Stimulated activated CD4-positive, alpha-beta T cell treated with anti-CD3 and anti-CD28 coated beads, TNF-alpha, amount 100 ng/mL, for 24 hours (primary cell): ENCODE results near the gene CLIC4.
"Not testable (repeated sequence)": the region's sequence is repeated elsewhere in the genome, so short reads cannot be mapped to it uniquely, and the experiment has no call there.

Source experiments
- DNase-seq, 3 experiments: peaks; one replicate each; pipeline ENCODE4 v3.0.0-alpha.2; 2020; ENCODE audit warnings: low read depth in 3 of 3

CLIC4 gene

DNA sequence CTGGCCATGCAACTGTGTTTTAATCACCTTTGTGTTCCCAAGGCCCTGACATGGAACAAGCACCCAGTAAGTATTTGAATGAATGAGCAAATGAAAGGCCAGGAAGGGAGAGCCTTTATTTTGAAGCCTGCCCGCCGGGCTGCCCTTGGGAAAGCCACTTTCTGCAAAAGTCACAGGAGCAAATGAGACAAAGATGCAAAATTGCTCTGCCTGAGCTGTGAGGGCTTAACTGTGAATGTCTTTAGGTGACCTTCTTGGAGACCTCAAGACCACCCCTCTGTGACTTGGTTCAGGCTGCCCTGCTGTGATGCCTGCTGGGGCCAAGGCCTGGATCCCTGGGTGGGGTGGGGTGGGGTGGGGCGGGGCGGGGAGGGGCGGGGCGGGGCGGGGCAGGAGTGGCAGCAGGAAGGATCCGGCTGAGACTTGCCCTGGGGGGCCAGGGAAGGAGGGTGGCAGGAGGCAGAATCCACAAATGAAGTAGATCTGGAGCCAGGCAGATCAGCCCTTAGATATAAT, 130.8 kb downstream of the CLIC4 start:
- DNase-seq = no peak

DNA sequence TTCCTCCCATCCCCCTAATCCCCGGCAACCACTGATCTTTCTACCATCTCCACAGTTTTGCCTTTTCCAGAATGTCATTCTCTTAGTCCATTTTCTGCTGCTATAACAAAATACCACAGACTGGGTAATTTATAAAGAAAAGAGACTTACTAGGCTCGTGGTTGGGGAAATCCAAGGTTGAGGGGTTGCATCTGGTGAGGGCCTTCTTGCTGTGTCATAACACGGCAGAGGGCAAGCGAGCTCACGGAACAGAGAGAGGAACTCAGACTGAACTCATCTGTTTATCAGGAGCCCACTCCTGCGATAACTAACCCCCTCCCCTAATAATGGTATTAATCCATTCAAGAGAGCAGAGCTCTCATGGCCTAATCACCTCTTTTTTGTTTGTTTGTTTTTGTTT, 132.8 kb downstream of the CLIC4 start:
- no peak for DNase-seq

DNA sequence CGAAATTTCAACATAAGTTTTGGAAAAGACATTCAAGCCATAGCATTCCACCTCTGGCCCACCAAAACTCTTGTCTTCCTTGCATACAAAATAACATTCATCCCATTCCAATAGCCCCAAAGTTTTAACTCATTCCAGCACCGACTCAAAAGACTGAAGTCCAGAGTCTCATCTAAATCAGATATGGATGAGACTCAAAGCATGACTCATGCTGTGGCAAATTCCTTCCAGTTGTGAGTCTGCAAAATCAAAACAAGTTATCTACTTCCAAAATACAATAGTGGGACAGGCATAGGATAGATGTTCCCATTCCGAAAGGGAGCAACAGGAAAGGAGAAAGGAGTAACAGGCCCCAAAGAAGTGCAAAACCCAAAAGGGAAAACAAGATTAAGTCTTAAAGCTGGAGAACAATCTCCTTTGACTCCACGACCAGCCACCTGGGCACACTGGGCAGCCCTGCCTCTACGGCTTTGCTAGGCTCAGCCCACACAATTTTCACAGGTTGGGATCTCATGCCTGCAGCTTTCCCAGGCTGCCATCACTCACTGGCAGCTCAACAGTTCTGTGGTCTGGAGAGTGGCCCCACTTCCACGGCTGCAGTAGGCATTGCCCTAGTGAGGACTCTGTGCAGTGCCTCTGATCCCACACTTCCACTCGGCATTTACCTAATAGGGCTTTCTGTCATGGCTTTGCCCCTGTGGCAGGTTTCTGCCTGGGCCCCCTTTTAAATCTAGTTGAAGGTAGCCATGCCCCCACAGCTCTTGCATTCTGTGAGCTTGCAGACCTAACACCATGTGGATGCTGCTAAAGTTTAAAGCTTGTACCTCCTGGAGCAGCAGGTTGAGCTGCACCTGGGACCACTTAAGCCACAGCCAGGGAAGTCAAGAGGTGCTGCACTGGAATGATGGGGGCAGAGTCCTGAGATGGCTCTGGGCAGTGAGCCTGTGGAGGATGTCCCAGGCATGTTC, 133.8 kb downstream of the CLIC4 start:
- DNase-seq = no peak

DNA sequence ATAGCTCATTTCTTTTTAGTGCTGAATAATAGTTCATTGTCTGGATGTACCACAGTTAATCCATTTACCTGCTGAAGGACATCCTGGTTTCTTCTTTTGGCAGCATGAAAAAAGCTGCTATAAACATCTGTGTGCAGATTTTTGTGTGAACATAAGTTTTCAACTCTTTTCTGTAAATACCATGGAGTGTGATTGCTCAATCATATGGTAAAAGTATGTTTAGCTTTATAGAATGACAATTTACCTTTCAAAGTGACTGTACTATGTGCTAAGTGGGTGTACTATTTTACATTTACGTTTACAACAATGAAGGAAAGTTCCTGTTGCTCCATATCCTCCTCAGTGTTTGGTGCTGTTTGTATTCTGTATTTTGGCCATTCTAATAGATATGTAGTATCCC, 135.8 kb downstream of the CLIC4 start:
- DNase-seq = no peak

DNA sequence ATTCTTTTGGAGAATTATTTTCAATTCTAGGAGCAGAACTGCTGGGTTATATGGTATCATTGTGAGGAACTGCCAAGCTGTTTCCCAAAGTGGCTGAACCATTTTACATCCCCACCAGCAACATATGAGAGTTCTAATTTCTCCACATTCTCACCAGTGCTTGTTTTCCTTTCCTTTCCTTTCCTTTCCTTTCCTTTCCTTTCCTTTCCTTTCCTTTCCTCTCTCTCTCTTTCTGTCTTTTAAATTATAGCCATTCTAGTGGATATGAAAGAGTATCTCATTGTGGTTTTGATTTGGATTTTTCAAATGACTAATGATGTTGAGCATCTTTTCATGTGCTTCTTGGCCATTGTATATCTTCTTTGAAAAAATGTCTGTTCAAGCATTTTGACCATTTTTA, 139.5 kb downstream of the CLIC4 start:
- no peak for DNase-seq

DNA sequence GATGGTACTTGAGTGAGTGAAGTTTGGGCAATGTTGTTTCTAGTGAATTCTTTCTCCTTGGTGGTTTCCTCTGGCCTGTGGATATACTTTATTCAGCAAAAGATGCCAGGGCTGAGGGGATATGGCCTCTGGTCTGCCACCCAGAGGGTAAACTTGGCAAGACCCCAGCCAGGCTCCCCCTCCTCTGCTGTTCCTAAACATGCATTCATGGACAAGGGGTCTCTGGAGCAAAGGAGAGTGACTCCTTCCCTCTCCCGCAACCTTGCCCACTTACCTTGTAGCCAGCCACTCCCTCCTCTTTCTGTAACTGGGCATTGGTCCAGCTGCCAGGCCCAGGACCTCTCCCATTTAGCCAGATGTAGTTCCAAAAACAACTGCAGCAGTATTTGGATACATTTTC, 141.0 kb downstream of the CLIC4 start:
- no peak for DNase-seq

DNA sequence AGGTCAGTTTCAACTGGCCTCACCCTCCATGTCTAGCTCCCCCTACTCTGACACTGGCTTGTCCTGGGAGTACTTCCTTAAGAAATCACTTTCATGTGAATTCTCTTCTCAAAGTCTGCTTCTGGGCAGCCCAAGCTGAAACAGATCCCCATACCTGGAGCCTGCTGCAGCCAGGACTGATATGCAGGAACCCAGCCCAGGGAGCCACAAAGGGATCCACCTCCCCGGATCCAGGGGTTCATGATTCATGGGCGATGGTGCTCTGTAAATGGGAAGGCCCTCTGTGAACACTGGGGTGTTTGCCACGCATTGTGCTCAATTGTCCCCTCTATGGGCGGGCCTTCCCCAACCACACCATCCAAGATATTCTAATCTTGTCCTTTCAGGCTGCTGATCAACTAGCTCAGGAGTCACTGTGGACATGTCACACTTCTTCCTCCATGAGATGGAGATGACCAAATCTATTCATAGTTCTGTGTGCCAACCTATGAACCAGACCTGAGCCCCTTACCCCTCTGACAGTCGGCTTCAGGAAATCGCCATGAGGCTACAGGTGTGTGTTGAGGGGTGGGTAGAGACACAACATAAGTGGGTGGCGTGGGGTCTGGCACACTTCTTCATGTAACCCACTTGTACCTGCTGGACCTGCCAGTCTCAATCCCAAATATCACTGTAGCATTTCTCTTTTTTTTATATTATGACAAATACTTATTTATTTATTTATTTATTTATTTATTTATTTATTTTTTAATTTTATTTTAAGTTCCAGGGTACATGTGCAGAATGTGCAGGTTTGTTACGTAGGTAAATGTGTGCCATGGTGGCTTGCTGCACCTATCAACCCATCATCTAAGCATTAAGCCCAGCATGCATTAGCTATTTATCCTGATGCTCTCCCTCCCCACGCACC, 143.1 kb downstream of the CLIC4 start:
- DNase-seq = no peak

DNA sequence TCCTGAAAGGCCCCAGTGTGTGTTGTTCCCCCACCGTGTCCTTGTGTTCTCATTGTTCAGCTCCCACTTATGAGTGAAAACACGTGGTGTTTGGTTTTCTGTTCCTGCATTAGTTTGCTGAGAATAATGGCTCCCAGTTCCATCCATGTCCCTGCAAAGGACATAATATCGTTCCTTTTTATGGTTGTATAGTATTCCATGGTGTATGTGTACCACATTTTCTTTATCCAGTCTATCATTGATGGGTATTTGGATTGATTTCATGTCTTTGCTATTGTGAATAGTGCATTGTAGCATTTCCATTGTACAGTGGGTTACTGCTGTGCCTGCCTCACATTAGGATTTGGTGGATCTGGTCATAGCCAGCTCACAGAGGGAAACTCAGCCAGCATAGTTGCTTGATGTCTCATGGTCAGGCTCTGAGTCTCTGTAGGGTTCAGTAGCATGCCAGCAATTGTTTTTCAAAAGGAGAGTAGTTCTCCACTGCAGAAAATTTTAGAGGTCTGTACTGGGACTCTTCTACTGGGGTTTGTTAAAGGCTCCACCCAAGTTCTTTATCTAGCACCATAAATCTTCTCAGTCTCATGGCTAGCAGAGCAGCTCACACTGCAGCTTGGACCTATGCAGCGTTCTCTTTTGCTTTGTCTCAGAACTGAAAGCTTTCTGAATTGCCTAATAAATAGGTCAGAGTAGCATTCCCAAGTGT, 143.9 kb downstream of the CLIC4 start:
- no peak for DNase-seq

DNA sequence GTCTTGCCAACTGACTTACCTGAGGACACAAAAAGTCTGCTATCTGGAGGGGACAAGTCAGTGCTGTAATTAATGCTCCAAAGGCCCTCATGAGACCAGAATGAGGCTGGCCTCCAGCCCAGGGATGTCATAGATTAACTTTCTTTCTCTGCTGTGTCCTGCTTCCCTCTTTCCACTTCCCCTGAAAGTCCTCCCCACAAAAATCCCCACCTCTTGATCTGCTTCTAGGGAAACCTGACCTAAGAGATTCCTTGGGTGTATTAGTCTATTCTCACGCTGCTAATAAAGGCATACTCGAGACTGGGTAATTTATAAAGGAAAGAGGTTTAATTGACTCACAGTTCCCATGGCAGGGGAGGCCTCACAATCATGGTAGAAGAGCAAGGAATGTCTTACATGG, 145.6 kb downstream of the CLIC4 start:
- DNase-seq = no peak

DNA sequence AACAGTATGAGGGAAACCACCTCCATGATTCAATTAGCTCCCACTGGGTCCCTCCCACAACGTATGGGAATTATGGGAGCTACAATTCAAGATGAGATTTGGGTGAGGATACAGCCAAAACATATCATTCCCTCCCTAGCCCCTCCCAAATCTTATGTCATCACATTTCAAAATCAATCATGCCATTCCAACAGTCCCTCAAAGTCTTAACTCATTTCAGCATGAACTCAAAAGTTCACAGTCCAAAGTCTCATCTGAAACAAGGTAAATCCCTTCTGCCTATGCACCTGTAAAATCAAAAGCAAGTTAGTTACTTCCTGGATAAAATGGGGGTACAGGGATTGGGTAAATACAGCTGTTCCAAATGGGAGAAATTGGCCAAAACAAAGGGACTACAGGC, 146.1 kb downstream of the CLIC4 start:
- DNase-seq = not testable (repeated sequence)

DNA sequence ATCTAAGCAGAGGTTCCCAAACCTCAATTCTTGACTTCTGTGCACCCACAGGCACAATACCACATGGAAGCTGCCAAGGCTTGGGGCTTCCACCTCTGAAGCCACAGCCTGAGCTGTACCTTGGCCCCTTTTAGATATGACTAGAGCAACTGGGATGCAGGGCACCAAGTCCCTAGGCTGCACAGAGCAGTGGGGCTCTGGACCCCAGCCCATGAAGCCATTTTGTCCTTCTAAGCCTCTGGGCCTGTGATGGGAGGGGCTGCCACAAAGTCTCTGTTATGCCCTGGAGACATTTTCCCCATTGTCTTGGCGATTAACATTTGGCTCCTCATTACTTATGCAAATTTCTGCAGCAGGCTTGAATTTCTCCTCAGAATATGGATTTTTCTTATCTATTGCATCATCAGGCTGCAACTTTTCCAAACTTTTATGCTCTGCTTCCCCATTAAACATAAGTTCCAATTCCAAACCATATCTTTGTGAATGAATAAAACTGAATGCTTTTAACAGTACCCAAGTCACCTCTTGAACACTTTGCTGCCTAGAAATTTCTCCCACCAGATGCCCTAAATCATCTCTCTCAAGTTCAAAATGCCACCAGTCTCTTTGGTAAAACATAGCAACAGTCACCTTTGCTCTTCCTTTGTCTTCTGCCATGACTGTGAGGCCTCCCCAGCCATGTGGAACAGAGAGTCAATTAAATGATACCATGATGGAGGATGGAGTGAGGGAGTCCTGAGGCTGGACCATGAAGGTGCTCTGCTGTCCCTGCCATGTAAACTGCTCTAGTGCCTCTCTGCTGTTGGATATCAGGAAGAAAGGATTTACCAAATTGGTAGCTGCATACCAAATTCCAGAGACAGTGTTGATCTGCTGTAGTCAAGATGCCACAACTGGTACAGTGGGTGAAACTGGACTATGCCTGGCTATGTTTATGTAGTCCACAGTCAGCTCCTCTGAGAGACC, 147.2 kb downstream of the CLIC4 start:
- no peak for DNase-seq

DNA sequence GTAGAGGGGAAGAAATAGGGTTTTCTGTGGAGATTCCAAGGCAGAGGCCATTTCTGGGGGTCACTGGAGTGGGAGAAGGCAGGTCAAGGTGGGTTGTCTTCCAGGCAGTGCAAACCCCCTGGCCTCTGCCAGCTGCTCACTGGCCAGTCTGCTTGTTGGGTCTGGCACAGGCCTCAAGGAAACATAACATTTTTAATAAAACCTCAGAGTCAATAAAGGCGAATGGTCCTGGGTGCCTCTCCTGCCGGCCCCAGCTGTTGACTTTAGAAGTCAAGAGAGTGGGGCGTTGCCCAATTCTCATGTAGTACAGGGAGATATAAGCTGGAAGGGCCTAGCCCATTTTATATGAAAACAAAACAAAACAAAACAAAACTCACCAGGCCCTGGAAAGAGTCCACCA, 148.2 kb downstream of the CLIC4 start:
- no peak for DNase-seq
